GM19328 (cell line): ENCODE data around the gene MZB1.

ENCODE experiments used
- ATAC-seq: cut with Tn5 transposase; IDR thresholded peaks from one replicate; pipeline ENCODE4 v1.9.1; 2021; ENCODE audit warnings: mild to moderate bottlenecking, moderate library complexity; ENCODE audit not compliant: unreplicated experiment

The MZB1 gene

GRCh38 chr5:139389701-139390638 is at the start of gene MZB1:
Gene MZB1, minus strand, starts transcription at chr5:139389913. Its CDS starts 57 bp downstream, at chr5:139389856.
- peak; percentile 39 for ATAC-seq

GRCh38 chr5:139439013-139439903 is 49.5 kb upstream of the MZB1 start, which contains the start of gene DNAJC18:
Gene DNAJC18, minus strand, starts transcription at chr5:139439525. Its CDS starts 80 bp downstream, at chr5:139439445.
- peak; percentile 87 for ATAC-seq

DNA sequence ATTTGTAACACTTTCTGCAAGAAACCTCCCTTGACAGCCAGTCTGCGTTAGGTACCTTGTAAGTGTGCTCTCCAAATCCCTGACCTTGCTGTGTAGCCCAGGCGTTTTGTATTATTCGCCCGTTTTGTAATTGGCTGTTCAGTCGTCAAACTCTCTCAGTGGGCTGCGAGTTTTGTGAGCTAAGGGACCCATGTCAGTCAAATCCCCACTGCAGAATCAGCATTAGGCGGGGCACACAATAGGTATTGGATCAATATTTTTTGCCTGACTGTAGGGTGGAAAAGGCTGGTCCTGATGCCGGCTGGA is 48.9 kb upstream of the MZB1 start:
- no peak for ATAC-seq

DNA sequence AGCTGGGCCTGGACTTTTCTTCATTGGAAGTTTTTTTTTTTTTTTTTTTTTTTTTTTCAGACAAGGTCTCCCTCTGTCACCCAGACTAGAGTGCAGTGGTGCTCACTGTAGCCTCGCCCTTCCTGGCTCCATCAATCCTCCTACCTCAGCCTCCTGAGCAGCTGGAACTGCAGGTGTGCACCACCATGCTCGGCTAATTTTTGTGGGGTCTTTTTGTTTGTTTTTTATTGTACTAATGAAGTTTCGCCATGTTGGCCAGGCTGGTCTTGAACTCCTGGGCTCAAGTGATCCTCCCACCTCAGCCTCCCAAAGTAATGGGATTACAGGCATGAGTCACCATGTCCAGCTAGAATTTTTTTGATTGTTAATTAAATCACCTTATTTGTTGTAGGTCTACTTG is 46.0 kb upstream of the MZB1 start:
- ATAC-seq: no peak

DNA sequence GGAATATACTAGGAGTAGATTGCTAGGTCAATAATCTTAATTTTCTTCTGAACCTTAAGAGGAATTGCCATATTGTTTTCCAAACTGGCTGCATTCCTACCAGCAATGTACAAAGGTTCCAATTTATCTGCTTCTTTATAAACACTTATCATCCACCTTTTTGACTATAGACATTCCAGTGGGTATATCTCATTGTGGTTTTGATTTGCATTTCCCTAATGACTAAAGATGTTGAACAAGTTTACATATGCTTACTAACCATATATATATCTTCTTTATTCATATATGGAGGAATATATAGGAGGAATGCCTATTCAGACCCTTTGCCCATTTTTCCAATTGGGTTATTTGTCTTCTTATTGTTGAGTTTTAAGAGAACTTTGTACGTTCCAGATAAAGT is 42.0 kb upstream of the MZB1 start:
- no peak for ATAC-seq

GRCh38 chr5:139430015-139430414 is 40.3 kb upstream of the MZB1 start:
- ATAC-seq: no peak

DNA sequence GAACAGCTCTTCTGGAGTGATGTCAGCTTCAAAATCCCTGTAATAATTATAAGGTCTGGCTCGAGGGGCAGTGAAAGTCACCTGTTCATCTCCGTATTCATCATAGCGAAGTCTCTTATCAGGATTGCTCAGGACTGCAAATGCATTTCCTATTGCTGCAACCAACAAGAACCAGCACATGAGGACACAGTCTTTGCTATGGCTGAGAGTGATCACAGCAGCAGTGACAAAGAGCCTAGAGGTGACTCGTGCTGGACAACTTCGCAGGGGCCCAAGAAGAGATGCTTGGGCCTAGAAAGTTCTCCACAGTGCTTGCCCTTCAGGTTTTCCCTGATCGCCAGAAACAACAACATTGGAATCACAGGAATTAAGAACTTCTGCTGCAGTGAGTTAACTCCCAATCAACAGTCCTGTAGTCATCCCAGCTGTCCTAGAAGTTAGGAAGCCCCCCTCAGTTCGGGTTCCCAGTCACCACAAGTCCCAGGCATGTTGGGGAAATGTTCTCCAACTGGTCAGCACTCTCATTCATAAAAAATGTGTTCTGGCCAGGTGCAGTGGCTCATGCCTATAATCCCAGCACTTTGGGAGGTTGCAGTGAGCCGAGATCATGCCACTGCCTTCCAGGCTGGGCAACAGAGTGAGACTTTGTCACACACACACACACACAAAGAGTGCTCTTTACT is 36.6 kb upstream of the MZB1 start:
- ATAC-seq: no peak

DNA sequence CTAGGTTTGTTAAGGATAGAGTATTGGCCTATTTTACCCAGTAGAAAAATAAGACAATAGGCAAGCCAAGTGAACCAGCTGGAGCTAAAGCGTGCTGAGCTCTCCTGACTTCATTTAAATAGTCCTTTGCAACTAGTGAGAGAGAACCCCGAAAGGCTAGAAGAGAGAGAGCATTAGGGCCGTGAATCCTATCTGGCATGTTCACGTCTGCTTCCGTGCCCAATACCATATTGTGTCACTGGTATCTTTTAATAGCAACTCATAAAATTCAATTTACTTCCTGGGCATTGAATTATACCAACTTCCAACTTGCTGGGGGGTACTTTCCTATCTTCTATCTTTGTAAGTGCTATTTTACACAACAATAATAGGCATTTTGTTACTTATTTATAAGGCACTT is 35.8 kb upstream of the MZB1 start:
- no peak for ATAC-seq

GRCh38 chr5:139422307-139422893 is 32.7 kb upstream of the MZB1 start:
- ATAC-seq: no peak

GRCh38 chr5:139419226-139420192 is 29.8 kb upstream of the MZB1 start:
- no peak for ATAC-seq

DNA sequence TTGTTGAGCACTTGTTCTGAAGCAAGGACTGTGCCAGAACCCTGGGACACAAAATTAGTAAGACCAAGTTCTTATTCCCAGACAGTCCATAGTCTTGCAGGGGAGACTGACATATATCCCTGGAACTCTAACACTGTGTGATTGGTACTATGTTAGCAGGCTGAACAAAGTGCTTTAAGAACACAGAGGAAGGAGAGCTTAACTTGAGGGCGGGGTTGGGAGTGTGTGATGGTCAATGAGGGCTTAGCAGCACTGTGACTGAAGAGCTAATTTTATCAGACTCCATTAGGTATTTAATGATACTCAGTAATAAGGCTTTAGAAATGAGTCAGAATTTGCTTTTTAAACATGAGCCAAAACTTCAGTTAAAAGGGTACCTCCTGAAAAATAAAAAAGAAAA is 29.1 kb upstream of the MZB1 start:
- no peak for ATAC-seq

- no peak for ATAC-seq
Observed at GRCh38 chr5:139417214-139417613, 27.5 kb upstream of the MZB1 start.

- ATAC-seq: no peak
Observed at GRCh38 chr5:139416651-139417050, 26.9 kb upstream of the MZB1 start.

- ATAC-seq: no peak
Observed at GRCh38 chr5:139415869-139416268, 26.2 kb upstream of the MZB1 start.

DNA sequence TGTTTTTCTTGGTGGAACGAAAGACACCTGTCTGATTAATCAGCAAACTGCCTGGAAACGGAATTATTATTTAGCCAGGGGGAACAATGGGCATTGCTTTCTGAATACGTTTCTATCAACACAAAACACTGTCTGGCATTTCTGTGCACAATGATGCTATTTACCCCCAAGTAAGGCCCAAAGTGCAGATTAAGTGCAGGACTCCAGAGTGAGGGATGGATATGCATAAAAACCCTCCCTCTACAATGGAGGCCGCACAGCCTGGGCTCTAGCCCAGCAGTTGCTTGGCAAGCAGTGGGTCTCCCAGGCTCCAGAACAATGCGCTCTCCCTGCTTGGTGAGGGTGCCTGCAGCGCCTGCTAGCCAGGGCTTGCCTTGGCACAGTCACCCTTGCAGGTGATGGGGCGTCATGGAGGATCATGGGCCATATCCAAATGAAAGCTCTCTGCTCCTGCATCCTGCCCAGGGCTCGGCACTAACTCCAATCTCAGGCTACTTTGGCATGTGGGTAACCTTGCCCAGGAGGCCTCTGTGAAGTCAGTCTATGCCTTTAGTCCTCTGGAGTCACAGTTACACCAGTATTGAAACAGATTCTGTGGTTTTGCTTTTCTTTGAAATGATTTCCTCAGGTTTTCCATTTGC is 25.6 kb upstream of the MZB1 start:
- no peak for ATAC-seq

DNA sequence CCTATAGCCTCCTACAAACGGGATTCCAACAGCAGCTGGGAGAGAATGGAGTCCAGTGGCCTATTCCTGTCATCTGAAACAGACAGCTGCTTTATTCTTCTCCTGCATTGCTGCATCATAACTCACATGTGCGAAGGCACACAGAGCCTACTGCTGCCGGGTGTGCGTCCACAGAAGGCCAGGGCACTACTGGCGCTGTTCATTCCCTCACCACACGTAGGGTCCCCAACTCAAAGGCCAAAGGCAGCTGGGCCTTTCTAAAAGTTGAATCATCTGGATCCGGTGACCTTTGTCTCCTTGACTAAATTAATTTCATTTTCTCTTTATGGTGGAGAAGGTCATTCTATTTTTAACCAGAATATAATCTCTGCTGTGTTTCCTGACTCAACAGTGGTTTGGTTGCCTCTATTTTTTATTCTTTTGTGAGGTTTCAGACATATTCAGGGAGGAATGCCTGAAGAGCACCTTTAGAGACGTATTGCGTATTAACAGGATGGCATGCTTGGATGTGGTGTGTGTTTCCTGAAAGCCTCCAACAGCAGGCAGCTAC is 24.9 kb upstream of the MZB1 start:
- no peak for ATAC-seq

DNA sequence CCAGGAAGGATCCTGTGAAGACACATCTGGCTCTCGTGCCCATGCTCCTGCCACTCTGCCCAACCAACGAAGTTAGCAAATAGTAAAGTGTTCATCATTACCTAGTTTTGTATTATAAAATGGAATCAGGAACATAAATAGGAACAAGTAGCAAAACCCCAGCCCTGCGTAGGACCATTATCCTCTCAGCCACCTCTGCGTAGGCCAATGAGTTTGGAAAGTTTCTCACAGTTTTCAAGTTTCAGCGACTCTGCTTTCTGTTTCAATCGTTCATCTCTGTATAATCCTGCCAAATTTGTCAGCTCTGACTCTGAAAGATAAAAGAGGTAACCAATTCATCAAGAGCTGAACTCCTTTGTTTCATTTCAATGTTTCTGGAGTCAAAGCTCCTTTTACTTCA is 24.2 kb upstream of the MZB1 start:
- ATAC-seq: no peak

DNA sequence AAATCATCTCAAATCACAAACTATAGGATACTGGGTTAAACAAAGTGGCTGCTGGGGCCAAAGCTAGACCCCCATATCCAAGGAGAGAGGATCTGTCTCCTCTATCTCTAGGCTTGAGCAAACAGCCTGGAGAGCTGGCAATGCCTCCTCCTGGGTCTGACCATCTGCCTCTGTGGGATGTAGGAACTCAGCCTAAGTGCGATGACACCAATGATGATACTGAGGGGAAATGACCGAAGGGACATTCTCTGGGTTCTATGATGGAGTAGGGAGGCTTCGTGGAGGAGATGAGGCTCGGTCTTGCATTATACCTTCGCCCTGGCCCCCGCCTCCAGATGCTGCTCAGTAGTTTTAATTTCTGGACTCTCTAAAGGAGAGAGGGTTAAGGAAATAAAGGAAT is 23.4 kb upstream of the MZB1 start:
- ATAC-seq: no peak
